Sigmoid colon (tissue), 3 donors: ENCODE data around the gene DPP8.

Source experiments
- POLR2A ChIP-seq, 2 donors: fragments of 450-650 bp; IDR thresholded peaks; one replicate each; pipeline ENCODE4 v1.6.1; 2016; ENCODE audit warnings: antibody characterized with exemption in 2 of 2, mild to moderate bottlenecking in 2 of 2, moderate library complexity in 2 of 2
- TF ChIP-seq, protein P1 (sequence below), 4 experiments: fragments of 450-650 bp in 3 of 4; fragments of 200-600 bp in 1 of 4; IDR thresholded peaks; one replicate each; pipeline ENCODE4 v1.5.1; 2016 to 2019; ENCODE audit warnings: antibody characterized with exemption in 4 of 4, mild to moderate bottlenecking in 3 of 4, moderate library complexity in 2 of 4

DNA sequence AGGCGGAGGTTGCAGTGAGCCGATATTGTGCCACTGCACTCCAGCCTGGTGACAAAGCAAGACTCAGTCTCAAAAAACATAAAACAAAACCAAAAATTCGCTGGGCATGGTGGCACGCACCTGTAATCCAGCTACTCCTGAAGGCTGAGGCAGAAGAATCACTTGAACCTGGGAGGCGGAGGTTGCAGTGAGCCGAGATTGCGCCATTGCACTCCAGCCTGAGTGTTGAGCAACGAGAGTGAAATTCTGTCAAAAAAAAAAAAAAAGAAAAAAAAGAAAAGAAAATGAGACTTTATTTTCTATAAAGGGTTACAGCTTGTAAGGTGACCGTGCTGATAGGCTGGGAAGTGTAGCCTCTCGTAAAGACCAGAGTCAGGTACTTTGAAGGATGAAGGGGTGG, 6.7 kb upstream of the DPP8 start:
- TF ChIP-seq, protein P1, sequence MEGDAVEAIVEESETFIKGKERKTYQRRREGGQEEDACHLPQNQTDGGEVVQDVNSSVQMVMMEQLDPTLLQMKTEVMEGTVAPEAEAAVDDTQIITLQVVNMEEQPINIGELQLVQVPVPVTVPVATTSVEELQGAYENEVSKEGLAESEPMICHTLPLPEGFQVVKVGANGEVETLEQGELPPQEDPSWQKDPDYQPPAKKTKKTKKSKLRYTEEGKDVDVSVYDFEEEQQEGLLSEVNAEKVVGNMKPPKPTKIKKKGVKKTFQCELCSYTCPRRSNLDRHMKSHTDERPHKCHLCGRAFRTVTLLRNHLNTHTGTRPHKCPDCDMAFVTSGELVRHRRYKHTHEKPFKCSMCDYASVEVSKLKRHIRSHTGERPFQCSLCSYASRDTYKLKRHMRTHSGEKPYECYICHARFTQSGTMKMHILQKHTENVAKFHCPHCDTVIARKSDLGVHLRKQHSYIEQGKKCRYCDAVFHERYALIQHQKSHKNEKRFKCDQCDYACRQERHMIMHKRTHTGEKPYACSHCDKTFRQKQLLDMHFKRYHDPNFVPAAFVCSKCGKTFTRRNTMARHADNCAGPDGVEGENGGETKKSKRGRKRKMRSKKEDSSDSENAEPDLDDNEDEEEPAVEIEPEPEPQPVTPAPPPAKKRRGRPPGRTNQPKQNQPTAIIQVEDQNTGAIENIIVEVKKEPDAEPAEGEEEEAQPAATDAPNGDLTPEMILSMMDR (IDR thresholded peaks at IDR 0.05): no peak
- TF ChIP-seq POLR2A (IDR thresholded peaks at IDR 0.05): no peak
